ENCODE measurements around the gene FOXP4. TPM values are rescaled to one million over a fixed set of nuclear protein-coding genes. Genes with fewer than 3 reads are reported as not detected.

Gene FOXP4
- total RNA-seq, 3 donors from 2014 or later, result 5.1 to 11.0 (median 5.6) TPM

DNA sequence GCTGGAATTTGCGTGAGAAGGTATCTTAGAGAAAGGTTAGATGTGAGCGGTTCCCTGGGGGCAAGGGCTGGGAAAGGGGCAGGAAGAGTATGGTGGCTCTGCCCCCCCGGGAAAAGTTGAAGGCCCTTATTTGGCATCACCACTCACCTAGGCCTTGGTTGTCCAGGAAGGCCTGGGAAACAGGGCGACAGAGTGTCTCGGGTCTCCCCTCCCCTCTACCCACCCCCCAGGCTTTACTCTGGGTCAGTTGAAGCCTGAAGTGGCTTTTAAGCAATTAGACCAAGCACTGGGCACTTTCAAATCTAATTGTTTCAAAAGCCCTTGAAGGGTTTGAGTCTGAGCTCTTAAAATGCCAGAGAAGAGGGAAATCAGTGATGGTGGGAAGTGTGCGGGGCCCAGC is 30.2 kb upstream of the FOXP4 start:
- Histone ChIP-seq H3K9me3 (no peaks in the 10 kb centered on the region), H3K36me3 (no peaks in the 10 kb centered on the region), H3K4me3 (no peak overlapping the region), H3K27ac (no peak overlapping the region), H3K27me3 (no peaks in the 10 kb centered on the region), H3K4me1 (no peaks in the 10 kb centered on the region)
- intact Hi-C loops (cut with DNase I; ENCODE audit: low total_unique reads), result no loop called here
- DNase-seq (ENCODE audit: low spot score in 2 of 2), result no peak
- no peak for TF ChIP-seq POLR2A (IDR thresholded peaks at IDR 0.05)
- no peak for TF ChIP-seq CTCF (IDR thresholded peaks at IDR 0.05)
- no peak for TF ChIP-seq POLR2AphosphoS5 (IDR thresholded peaks at IDR 0.05)

GRCh38 chr6:41518118-41518517 is 28.1 kb upstream of the FOXP4 start:
- Histone ChIP-seq H3K27ac (peak overlapping the region; percentile 30 to 68), H3K36me3 (no peaks in the 10 kb centered on the region), H3K9me3 (no peaks in the 10 kb centered on the region), H3K27me3 (peaks cover 0 to 2% of the 10 kb centered on the region in 2 donors), H3K4me1 (no peaks in the 10 kb centered on the region), H3K4me3 (no peak overlapping the region)
- TF ChIP-seq CTCF (IDR thresholded peaks at IDR 0.05) (no peak), POLR2AphosphoS5 (IDR thresholded peaks at IDR 0.05) (no peak), POLR2A (IDR thresholded peaks at IDR 0.05) (no peak)
- intact Hi-C loops (cut with DNase I; ENCODE audit: low total_unique reads), result no loop called here
- no peak for DNase-seq (ENCODE audit: low spot score in 2 of 2)

DNA sequence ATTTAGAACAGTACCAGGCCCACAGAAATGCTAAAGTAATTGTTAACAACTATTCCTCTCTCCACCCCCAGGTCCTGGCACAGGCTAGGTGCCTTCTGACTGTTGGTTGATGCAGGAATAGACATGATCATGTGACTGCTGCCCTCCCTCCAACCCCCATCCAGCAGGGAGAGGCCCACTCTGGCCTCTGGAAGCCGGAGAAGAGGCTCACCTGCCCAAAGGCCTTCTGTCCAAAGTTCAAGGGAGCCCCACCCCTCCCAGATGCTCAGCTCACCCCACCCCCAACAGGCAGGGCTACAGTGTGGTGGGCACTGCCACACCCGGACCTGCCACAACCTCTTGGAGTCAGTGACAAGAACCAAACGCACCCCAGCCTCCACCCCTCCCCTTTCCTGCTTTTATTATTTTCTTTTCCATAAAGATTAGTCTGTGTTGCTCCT is 26.9 kb upstream of the FOXP4 start:
- Histone ChIP-seq H3K27me3 (peaks cover 0 to 4% of the 10 kb centered on the region in 2 donors), H3K4me1 (no peaks in the 10 kb centered on the region), H3K9me3 (no peaks in the 10 kb centered on the region), H3K4me3 (no peak overlapping the region), H3K36me3 (no peaks in the 10 kb centered on the region), H3K27ac (no peak overlapping the region)
- TF ChIP-seq CTCF (IDR thresholded peaks at IDR 0.05) (no peak), POLR2A (IDR thresholded peaks at IDR 0.05) (no peak), POLR2AphosphoS5 (IDR thresholded peaks at IDR 0.05) (no peak)
- intact Hi-C loops (cut with DNase I; ENCODE audit: low total_unique reads), result no loop called here
- DNase-seq (ENCODE audit: low spot score in 2 of 2), result no peak

GRCh38 chr6:41519745-41520699 is 26.2 kb upstream of the FOXP4 start:
- TF ChIP-seq CTCF (IDR thresholded peaks at IDR 0.05) (no peak), POLR2A (IDR thresholded peaks at IDR 0.05) (no peak), POLR2AphosphoS5 (IDR thresholded peaks at IDR 0.05) (no peak)
- H3K36me3 ChIP-seq, result no peaks in the 10 kb centered on the region
- intact Hi-C loops (cut with DNase I; ENCODE audit: low total_unique reads), result no loop called here
- no peak overlapping the region for H3K4me3 ChIP-seq
- H3K27me3 ChIP-seq, result peaks cover 0 to 4% of the 10 kb centered on the region in 2 donors
- H3K9me3 ChIP-seq, result no peaks in the 10 kb centered on the region
- H3K4me1 ChIP-seq, result no peaks in the 10 kb centered on the region
- no peak overlapping the region for H3K27ac ChIP-seq
- no peak for DNase-seq (ENCODE audit: low spot score in 2 of 2)

Data from breast epithelium (tissue), 4 donors.